Ascending aorta (tissue), 2 donors: ENCODE results near the gene ANGPTL2. TPM values are rescaled to one million over a fixed set of nuclear protein-coding genes. Genes with fewer than 3 reads are reported as not detected.

Experiments
- DNase-seq, 2 donors: peaks; one replicate each; pipeline ENCODE4 v3.0.0-alpha.2; 2019; ENCODE audit warnings: low spot score in 2 of 2
- H3K27ac ChIP-seq, 2 donors: fragments of 200-600 bp; sonication (generic); one replicate each; pipeline ENCODE4 v1.5.1; 2016 to 2017; ENCODE audit warnings: mild to moderate bottlenecking in 1 of 2
- H3K27me3 ChIP-seq: fragments of 200-600 bp; sonication (generic); one replicate; pipeline ENCODE4 v1.5.1; 2017
- H3K36me3 ChIP-seq, 2 donors: fragments of 200-600 bp; sonication (generic); one replicate each; pipeline ENCODE4 v1.5.1; 2016
- H3K4me1 ChIP-seq, 2 donors: fragments of 200-600 bp; sonication (generic); one replicate each; pipeline ENCODE4 v1.5.1; 2016 to 2017; ENCODE audit warnings: mild to moderate bottlenecking in 1 of 2
- H3K4me3 ChIP-seq, 2 donors: fragments of 200-600 bp; sonication (generic); one replicate each; pipeline ENCODE4 v1.5.1; 2016 to 2017; ENCODE audit warnings: mild to moderate bottlenecking in 1 of 2
- H3K9me3 ChIP-seq, 2 donors: fragments of 200-600 bp; sonication (generic); one replicate each; pipeline ENCODE4 v1.5.1; 2016
- intact Hi-C: fragments of 100-400 bp; cut with DNase I; formaldehyde crosslinking; loops from one replicate; pipeline ENCODE4 v1.15.1; 2023
- total RNA-seq: library from RNA; depleted of rRNA; stranded (reverse); fragments of >200 nt; gene quantifications from one replicate; pipeline ENCODE4 v1.1.0, GENCODE V29; 2016
- TF ChIP-seq, protein P1 (sequence below), 3 experiments: fragments of 200-600 bp in 2 of 3; fragments of 450-650 bp in 1 of 3; sonication (generic) in 2 of 3; IDR thresholded peaks; one replicate each; pipeline ENCODE4 v1.5.1; 2016 to 2019; ENCODE audit warnings: antibody characterized with exemption in 3 of 3, mild to moderate bottlenecking in 1 of 3, moderate library complexity in 1 of 3

ANGPTL2 gene
- total RNA-seq, 1 donor from 2014 or later: 19.6 TPM

DNA sequence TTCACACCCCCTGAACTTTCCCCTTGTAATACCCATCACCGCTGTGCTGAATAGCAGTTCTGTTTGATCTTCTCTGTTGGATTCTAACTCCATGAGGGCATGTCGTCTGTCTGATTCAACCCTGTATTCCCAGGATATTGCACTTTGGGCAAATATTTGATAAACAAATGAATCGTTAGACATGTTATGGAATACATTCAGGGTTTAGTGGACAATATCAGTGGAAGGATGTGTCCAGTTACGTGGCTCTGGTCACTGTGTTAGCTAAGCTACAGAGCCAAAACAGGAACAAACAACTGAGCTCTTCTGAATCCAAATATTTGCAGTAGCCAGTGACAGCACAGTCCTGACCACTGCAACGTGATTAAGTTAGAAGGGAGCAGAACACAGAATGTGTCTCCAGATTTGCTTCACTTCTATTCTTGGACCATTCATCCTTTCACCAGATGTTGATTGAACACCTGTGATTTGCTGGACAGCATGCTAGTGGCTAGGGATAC, 13.2 kb downstream of the ANGPTL2 start:
- DNase-seq: no peak
- no peaks in the 10 kb centered on the region for H3K27me3 ChIP-seq
- no peaks in the 10 kb centered on the region for H3K9me3 ChIP-seq
- no peak overlapping the region for H3K27ac ChIP-seq
- peaks cover 0 to 16% of the 10 kb centered on the region in 2 donors for H3K4me1 ChIP-seq
- no peak overlapping the region for H3K4me3 ChIP-seq
- H3K36me3 ChIP-seq: peaks cover 0 to 3% of the 10 kb centered on the region in 2 donors
- TF ChIP-seq, protein P1, sequence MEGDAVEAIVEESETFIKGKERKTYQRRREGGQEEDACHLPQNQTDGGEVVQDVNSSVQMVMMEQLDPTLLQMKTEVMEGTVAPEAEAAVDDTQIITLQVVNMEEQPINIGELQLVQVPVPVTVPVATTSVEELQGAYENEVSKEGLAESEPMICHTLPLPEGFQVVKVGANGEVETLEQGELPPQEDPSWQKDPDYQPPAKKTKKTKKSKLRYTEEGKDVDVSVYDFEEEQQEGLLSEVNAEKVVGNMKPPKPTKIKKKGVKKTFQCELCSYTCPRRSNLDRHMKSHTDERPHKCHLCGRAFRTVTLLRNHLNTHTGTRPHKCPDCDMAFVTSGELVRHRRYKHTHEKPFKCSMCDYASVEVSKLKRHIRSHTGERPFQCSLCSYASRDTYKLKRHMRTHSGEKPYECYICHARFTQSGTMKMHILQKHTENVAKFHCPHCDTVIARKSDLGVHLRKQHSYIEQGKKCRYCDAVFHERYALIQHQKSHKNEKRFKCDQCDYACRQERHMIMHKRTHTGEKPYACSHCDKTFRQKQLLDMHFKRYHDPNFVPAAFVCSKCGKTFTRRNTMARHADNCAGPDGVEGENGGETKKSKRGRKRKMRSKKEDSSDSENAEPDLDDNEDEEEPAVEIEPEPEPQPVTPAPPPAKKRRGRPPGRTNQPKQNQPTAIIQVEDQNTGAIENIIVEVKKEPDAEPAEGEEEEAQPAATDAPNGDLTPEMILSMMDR (IDR thresholded peaks at IDR 0.05): no peak
- intact Hi-C loops: no loop called here

DNA sequence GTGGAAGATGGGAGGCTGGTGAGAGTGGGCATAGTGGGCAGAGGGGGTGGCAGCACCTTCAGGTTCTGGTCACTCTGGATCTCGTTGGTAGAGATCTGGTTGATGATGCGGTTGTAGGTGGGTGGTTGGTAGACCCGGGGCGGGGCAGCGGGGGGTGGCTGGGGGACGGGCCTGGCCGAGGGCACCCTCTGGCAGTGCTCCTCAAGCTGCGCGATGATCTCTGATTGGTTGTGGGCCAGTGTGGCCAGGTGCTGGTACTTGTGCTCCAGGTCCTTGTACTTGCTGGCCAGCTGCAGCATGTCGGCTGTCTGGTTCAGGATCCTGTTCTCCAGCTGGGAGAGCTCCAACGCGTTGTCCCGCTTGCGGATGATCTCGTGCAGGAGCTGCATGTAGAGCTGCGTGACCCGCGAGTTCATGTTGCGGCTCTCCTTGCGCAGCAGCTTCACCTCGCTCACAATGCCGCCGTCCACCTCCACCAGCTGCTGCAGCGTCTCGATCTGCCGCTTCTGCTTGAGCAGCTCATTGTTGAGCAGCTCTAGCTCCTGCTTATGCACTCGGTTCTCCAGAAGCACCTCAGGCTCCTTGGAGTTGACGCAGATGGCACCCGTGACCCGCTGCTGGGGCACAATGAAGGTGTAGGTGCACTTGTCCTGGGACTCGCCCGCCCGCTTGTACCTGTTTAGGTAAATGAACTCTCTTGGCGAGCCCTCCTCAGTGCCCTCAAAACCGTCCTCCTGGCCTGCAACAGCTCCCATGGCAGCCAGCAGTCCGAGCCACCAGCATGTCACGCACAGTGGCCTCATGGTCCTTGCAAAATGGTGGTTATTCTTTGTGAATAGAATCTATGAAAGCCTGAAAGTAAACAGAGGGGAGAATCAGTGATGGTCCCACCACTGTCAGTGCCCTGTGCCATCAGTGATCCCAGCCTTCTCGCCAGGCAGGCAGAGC, 14.2 kb downstream of the ANGPTL2 start:
- Histone ChIP-seq H3K4me1 (peaks cover 0 to 8% of the 10 kb centered on the region in 2 donors), H3K9me3 (no peaks in the 10 kb centered on the region), H3K27ac (no peak overlapping the region), H3K4me3 (no peak overlapping the region), H3K36me3 (peaks cover 0 to 3% of the 10 kb centered on the region in 2 donors), H3K27me3 (no peaks in the 10 kb centered on the region)
- intact Hi-C loops: no loop called here
- DNase-seq: no peak
- TF ChIP-seq, protein P1 (IDR thresholded peaks at IDR 0.05): no peak

DNA sequence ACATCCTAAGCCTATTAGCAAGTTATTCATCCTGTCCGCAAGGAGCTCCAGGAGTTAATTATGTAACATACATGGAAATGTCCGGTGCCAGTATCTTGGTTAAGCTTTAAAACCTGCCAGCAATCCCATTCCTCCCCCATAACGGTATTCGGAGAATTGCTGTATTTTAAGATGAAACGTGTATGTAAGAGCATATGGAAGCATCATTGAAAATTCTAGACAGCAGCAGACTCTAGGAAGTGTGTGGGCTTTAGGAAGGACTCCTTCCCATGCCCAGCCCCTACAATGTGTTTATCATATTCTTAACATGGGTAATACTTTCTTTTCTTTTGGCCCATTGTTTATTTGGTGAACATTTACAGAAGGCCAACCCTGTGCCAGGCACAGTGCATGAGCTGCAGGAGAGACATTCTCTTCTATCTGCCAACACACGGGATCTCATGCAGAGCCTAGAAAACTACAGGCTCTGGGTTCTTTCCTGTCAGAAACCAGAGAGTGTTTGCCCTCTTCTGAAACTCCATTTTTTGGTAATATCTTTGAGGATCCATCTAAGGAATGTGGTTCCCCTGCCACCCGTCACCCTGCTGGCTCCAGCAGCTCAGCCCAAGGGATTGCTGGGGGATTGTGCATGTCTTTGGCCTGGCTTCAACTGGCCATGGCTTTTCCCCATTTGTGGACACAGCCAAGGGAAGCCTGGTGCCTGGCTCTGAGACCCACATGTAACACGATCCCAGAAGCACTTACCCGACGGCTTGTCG, 15.1 kb downstream of the ANGPTL2 start:
- TF ChIP-seq, protein P1 (IDR thresholded peaks at IDR 0.05): no peak
- H3K9me3 ChIP-seq: no peaks in the 10 kb centered on the region
- H3K4me1 ChIP-seq: peaks cover 0 to 3% of the 10 kb centered on the region in 2 donors
- DNase-seq: no peak
- peaks cover 0 to 3% of the 10 kb centered on the region in 2 donors for H3K36me3 ChIP-seq
- H3K4me3 ChIP-seq: no peak overlapping the region
- H3K27me3 ChIP-seq: no peaks in the 10 kb centered on the region
- no peak overlapping the region for H3K27ac ChIP-seq
- intact Hi-C loops: no loop called here

DNA sequence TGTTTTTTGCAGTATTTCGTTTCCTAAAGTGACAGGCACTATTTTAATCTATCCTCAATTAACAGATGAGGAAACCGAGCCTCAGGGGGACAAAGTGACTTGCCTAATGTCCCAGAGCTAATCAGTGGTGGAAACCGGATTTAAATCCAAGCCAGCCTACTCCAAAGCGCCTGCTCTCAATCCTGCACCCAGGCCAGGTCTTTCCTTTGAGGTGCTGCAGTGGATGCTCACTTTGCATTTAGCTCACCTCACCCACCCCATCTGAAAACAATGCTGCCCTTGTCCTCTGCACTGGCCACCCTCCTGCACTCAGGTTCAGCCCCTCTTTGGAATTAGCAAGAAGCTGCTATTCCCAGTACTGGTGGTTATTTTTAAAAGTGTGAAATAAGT, 16.0 kb downstream of the ANGPTL2 start:
- peaks cover 0 to 3% of the 10 kb centered on the region in 2 donors for H3K4me1 ChIP-seq
- H3K27me3 ChIP-seq: no peaks in the 10 kb centered on the region
- no peak for DNase-seq
- no peak overlapping the region for H3K4me3 ChIP-seq
- H3K27ac ChIP-seq: no peak overlapping the region
- H3K36me3 ChIP-seq: peaks cover 0 to 3% of the 10 kb centered on the region in 2 donors
- H3K9me3 ChIP-seq: no peaks in the 10 kb centered on the region
- intact Hi-C loops: no loop called here
- TF ChIP-seq, protein P1 (IDR thresholded peaks at IDR 0.05): no peak

DNA sequence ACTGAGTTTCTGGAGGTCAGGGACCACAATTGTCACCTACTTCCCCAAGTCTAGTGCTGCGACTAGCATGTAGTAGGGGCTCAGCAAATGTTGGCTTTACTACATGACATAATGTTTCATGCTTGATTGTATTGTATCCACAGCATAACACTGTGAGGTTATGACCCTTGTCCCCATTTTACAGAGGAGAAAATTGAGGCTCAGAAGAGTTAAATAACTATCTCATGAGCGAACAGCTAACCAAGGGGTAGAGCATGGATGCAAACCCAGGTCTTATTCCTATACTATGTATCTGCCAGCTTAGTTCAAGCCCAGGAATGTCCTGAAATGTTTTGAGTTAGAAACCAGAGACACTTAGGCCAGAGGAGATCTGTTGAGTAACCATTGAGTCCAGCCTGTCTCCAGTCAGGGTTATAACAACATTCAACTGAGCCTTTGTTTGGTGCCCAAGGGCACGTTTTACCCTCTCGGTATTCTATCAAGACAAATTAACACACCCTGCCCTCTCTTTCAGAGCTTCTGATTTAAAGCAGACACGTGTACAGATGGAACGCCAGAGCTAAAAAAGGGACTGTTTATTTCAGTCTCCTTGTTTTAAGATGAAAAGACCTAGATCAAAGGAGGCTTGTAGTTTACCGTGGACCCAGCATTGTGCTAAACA, 16.5 kb downstream of the ANGPTL2 start:
- Histone ChIP-seq H3K27ac (no peak overlapping the region), H3K4me3 (no peak overlapping the region), H3K4me1 (peaks cover 0 to 3% of the 10 kb centered on the region in 2 donors), H3K27me3 (no peaks in the 10 kb centered on the region), H3K36me3 (peaks cover 0 to 3% of the 10 kb centered on the region in 2 donors), H3K9me3 (no peaks in the 10 kb centered on the region)
- intact Hi-C loops: no loop called here
- no peak for DNase-seq
- TF ChIP-seq, protein P1 (IDR thresholded peaks at IDR 0.05): no peak
